Measurements from ENCODE around the gene CDCA3. TPM values are rescaled to one million over a fixed set of nuclear protein-coding genes. Genes with fewer than 3 reads are reported as not detected.

CDCA3 gene
- total RNA-seq, 1 donor from 2014 or later, result 1.1 TPM

DNA sequence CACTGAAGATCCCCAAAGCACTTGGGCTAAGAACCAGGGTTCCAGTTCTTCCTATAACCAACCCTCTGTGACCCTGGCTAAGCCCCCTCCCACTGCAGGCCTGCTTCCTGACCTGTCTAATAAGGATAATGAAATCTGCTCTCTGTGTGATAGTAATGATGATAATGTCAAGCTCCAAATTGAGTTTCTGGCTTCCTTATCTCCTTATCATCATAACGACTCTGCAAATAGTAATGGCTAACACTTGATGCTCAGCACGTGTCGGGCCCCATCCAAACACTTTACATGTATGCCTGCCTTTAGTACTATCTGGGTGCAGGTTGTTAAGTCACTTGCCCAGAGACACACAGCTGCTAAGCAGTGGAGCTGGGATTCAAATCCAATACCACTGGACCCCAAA, 34.5 kb downstream of the CDCA3 start:
- no peak for ATAC-seq
- Histone ChIP-seq H3K36me3 (no peaks in the 10 kb centered on the region), H3K9me3 (no peaks in the 10 kb centered on the region), H3K4me1 (peaks cover 6% of the 10 kb centered on the region), H3K27me3 (no peaks in the 10 kb centered on the region), H3K4me3 (no peak overlapping the region), H3K27ac (no peak overlapping the region)
- intact Hi-C loops (cut with DNase I), result no loop called here
- no peak for DNase-seq
- TF ChIP-seq CTCF (IDR thresholded peaks at IDR 0.05), result no peak

GRCh38 chr12:6813363-6813762, 37.7 kb downstream of the CDCA3 start:
- Histone ChIP-seq H3K9me3 (no peaks in the 10 kb centered on the region), H3K27me3 (no peaks in the 10 kb centered on the region), H3K4me1 (no peaks in the 10 kb centered on the region), H3K4me3 (no peak overlapping the region), H3K27ac (no peak overlapping the region), H3K36me3 (no peaks in the 10 kb centered on the region)
- ATAC-seq (no peak), DNase-seq (no peak)
- intact Hi-C loops (cut with DNase I), result no loop called here
- TF ChIP-seq CTCF (IDR thresholded peaks at IDR 0.05), result no peak

GRCh38 chr12:6810758-6811157, 40.3 kb downstream of the CDCA3 start:
- H3K4me1 ChIP-seq, result no peaks in the 10 kb centered on the region
- ATAC-seq, result no peak

DNA sequence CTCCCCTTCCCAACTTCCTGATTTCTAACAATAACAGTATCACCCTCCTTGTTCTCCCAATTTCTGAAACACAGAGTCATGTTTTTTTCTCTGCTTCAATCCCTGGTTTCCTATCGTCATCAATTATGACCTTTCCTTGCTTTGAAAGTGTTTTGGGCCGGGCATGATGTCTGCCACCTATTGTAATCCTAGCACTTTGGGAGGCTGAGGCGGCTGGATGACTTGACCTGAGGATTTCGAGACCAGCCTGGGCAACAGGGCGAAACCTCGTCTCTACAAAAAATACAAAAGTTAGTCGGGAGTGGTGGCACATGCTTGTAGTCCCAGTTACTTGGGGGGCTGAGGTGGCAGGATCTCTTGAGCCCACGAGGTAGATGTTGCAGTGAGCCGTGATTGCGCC, 42.0 kb downstream of the CDCA3 start:
- no peak overlapping the region for H3K4me3 ChIP-seq
- no peaks in the 10 kb centered on the region for H3K36me3 ChIP-seq
- no peak for DNase-seq
- no peaks in the 10 kb centered on the region for H3K4me1 ChIP-seq
- no peaks in the 10 kb centered on the region for H3K9me3 ChIP-seq
- ATAC-seq, result no peak
- intact Hi-C loops (cut with DNase I), result no loop called here
- no peaks in the 10 kb centered on the region for H3K27me3 ChIP-seq
- H3K27ac ChIP-seq, result no peak overlapping the region
- no peak for TF ChIP-seq CTCF (IDR thresholded peaks at IDR 0.05)

More at GRCh38 chr12:6810758-6811157, 40.3 kb downstream of the CDCA3 start:
- Histone ChIP-seq H3K9me3 (no peaks in the 10 kb centered on the region), H3K27ac (no peak overlapping the region), H3K36me3 (no peaks in the 10 kb centered on the region), H3K4me3 (no peak overlapping the region), H3K27me3 (no peaks in the 10 kb centered on the region)
- intact Hi-C loops (cut with DNase I), result no loop called here
- DNase-seq, result no peak
- TF ChIP-seq CTCF (IDR thresholded peaks at IDR 0.05), result no peak

DNA sequence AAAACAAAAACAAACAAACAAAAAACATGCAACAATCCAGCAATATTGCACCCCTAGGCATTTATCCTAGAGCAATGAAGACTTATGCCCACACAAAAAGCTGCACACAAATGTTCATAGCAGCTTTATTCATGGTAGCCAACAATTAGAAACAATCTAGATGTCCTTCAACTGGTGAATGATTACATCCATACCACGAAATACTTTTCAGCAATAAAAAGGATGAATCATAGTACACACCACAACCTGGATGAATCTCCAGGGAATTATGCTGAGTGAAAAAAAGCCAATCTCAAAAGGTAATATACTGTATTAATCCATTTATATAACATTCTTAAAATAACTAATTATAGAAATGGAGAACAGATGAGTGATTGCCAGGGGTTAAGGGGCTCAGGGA, 43.9 kb downstream of the CDCA3 start:
- Histone ChIP-seq H3K4me3 (no peak overlapping the region), H3K4me1 (no peaks in the 10 kb centered on the region), H3K9me3 (no peaks in the 10 kb centered on the region), H3K27ac (no peak overlapping the region), H3K27me3 (no peaks in the 10 kb centered on the region), H3K36me3 (no peaks in the 10 kb centered on the region)
- TF ChIP-seq CTCF (IDR thresholded peaks at IDR 0.05), result no peak
- intact Hi-C loops (cut with DNase I), result no loop called here
- DNase-seq, result no peak
- ATAC-seq, result no peak

GRCh38 chr12:6799147-6799546, 51.9 kb downstream of the CDCA3 start:
- no peak for ATAC-seq
- no peak for TF ChIP-seq CTCF (IDR thresholded peaks at IDR 0.05)
- intact Hi-C loops (cut with DNase I), result no loop called here

More at GRCh38 chr12:6799147-6799546, 51.9 kb downstream of the CDCA3 start:
- Histone ChIP-seq H3K27me3 (no peaks in the 10 kb centered on the region), H3K4me3 (no peak overlapping the region), H3K4me1 (no peaks in the 10 kb centered on the region), H3K36me3 (peaks cover 8% of the 10 kb centered on the region), H3K9me3 (no peaks in the 10 kb centered on the region), H3K27ac (no peak overlapping the region)
- DNase-seq, result no peak

Data from upper lobe of right lung (tissue), 1 donor.